Measurements from ENCODE around the gene BTRC.
"Not testable (repeated sequence)": the region's sequence is repeated elsewhere in the genome, so short reads cannot be mapped to it uniquely, and the experiment has no call there.

BTRC gene

DNA sequence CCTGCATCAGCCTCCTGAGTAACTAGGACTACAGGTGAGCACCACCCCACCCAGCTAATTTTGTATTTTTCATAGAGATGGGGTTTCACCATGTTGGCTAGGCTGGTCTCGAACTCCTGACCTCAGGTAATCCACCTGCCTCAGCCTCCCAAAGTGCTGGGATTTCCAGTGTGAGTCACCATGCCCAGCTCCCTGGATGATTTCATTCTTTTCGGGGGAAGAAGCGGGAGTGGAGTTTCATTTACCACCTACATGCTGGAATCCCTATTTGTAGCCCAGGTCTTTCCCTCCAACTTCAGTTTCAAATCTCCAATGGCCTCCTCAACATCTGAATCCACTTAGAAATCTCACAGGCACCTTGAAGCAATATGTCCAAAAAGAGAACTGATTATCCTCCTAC lies 2.9 kb upstream of the BTRC start:
- DNase-seq, result no peak

DNA sequence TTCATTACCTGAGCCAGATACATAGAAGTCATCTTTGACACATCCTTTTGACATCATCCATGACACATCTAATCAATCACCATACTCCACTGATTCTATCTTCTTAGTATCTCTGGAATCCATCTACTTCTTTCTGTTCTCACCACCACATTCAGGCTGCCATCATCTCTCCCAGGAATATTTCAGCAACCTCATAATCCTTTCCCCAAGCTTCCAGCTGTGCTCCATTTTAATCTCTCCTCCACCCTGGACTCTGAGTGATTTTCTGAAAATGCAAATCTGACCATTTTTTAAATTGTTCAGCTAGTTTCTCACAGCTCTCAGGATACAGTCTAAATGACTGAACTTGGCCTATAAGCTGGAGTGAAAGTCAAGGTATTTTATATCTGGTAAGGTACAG lies 2.5 kb upstream of the BTRC start:
- DNase-seq, result no peak

DNA sequence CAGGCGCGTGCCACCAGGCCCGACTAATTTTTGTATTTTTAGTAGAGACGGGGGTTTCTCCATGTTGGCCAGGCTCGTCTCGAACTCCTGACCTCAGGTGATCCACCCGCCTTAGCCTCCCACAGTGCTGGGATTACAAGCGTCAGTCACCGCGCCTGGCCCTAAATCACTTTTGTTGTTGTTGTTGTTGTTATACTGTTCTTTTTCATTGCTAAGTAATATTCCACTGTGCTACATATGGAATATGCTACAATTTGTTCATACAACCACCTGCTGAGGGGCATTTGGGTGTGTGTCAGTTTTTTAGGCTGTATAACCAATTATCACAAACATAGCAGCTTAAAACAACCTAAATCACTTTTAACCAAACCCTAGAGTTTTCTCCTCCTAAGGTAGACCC lies 1.1 kb upstream of the BTRC start:
- not testable (repeated sequence) for DNase-seq

DNA sequence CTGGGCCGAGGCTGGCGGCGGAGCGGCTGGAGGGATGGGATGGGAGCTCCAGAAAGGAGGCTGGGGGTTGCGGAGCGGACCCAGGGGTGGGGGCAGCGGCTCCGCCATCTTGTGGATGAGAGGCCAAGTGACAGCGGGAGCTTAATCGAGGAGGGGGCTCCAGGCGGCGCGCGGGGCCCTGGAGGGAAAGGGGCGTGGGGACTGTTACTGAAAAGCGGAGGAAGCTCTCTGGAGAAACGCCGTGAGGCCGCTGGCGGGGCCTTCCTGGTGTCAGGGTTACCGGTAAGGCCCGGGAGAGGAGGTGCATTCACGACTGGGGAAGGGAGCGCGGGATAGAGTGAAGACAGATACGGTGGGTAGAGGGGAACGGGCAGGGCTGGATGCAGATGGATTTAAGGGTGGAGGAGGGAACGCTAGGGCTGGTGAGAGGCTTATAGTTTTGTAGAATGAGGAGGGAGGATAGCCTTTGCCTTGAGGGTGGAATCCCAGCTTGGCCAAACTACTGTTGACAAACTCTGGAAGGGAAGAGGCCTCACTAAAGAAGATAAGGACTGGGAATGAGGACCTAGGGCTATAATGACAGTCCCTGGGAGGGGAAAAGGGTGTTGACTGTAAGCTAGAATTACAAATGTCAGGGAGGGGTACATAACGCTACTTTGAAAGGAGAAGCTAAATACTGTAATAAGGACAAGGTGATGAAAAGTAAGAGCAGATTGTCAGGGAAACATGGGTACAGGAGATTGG lies 535 bp downstream of the BTRC start:
- no peak for DNase-seq

DNA sequence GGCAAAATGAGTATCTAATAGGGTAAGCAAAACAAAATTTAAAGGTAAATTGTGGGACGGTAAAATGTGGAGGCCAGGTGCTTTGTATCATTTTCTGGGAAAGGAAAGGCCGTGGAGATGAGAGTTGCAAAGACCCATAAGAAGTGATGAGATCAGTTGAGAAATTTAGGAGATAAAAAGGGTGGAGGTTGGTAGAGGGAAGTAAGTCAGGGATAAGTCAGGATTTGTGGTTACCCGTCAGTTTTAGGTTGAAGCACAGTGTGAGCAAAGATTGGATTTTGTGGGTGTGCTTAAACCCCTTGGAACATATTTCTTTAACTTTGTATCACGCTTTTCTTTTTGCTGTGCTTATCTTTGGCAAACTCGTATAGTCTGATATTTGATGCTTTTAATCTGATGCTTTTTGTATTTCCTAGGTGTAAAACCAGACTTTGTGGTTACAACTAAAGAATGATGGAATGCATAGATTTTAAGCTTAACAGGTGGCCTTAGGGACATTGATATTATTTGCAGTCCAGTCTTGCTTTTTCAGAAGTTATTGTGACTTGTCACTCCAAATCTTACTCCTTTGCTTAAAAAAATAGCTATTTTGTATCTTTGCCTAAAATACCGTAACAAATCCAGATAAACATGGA lies 1.2 kb downstream of the BTRC start:
- no peak for DNase-seq

DNA sequence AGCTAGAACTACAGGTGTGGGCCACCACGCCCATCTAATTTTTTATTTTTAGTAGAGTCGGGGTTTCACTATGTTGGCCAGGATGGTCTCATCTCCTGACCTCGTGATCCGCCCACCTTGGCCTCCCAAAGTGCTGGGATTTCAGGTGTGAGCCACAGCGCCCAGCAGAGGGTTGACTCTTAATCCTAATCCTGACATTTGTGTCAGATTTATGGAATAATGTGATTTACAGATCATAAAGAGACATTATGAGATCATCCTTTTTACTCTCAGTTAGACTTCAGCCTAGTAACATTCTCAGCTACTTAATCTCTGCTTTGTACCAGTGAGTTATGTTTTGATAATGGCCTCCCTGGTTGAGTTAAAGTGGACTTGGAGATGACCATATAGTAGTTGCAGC lies 2.2 kb downstream of the BTRC start:
- no peak for DNase-seq

DNA sequence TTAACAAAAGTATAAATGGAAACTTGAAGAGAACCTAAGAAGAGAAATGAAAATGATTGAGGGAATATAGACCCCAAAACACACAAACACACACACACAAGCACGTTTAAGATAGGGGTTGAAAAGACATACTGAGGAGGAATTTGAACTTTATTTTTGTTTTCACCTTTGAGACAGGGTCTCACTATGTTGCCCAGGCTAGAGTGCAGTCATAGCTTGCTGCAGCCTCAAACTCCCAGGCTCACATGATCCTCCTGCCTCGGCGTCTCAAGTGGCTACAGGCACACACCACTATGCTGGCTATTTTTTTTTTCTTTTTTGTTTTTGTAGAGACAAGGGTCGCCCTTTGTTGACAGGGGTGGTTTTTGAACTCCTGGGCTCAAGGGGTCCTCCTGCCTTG lies 4.0 kb downstream of the BTRC start:
- DNase-seq, result no peak

DNA sequence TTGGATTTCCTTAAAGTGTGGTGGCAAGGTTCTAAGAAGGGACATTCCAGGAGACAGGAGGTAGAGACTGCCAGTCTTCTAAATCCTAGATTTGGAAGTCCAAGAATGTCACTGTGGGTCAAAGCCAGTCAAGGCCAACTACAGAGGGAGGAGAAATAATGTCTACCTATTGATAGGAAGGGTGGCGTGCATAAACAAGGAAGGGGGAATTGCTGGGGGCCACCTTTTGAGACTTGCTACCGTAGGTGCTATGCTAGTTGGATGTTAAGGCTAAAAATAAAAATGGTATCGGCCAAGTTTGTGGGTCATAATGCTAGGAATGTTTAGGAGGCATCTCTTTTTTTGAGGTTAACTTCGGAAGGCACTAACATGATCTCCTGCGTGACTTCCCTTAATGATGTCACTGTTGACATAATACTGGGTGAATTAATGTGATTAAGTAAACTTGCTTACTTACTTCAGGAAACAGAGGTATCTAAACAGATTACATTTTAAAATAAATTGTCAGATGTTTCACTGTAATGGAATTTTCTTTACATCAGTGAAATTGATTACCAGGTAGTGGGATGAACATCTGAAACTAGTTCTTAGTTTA lies 4.8 kb downstream of the BTRC start:
- no peak for DNase-seq

DNA sequence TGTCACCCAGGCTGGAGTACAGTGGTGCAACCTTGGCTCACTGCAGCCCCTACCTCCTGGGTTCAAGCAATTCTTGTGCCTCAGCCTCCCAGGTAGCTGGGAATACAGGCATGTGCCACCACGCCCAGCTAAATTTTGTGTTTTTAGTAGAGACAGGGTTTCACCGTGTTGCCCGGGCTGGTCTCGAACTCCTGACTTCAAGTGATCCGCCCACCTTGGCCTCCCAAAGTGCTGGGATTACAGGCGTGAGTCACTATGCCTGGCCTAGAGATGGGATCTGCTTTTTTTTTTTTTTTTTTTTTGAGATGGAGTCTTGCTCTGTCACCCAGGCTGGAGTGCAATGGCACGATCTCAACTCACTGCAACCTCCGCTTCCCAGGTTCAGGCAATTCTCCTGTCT lies 6.1 kb downstream of the BTRC start:
- not testable (repeated sequence) for DNase-seq

DNA sequence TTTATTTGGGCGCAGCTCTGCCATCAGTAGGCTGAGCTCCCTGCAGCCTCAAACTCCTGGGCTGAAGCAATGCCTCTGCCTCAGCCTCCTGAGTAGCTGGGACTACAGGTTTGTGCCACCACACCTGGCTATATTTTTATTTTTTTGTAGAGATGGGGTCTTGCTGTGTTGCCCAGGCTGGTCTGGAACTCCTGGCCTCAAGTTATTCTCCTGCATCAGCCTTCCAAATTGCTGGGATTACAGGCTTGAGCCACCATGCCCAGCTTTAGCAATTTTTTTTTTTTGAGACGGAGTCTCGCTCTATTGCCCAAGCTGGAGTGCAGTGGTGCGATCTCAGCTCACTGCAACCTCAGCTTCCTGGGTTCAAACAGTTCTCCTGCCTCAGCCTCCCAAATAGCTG lies 6.9 kb downstream of the BTRC start:
- DNase-seq, result not testable (repeated sequence)

DNA sequence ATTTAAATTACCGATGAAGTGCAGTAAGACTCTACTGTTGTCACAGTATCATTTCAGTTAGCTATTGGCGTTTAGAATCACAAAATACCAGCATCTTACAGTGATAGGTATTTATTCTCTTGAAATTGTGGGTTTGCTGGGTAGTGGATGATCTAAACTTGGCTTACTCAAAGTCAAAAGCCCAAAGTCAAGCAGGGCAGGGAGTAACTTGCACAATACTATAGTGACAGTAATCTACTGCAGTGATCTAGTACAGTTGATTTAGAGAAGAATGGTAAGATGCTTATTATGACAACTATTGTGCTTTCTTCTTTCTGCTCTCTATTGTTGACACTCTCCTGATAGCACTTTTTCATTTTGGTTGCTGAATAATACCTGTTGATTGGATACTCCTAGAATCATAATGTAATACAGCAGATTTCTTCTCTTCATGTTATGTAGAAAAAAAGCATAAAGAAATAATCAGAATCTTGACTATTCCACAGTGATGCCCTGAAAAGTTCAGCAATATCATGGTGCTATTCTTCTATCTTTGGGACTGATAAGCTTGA lies 10.0 kb downstream of the BTRC start:
- DNase-seq, result no peak

DNA sequence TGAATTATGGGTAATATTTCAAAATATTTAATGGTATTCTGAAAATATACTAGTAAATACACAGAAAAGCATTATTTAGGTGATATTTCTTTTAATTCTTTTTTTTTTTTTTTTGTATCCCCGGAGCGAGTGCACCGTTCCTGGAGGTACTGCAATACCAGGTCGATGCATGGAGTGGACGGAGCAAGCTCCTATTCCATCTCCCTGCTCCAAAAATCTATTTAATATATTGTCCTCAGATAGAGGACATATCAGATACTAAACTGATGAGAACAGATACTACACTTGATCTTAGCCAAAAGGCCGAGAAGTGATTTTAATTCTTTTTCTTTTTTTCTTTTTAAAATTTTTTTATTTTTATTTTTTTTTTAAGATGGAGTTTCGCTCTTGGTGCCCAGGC lies 10.8 kb downstream of the BTRC start:
- no peak for DNase-seq

DNA sequence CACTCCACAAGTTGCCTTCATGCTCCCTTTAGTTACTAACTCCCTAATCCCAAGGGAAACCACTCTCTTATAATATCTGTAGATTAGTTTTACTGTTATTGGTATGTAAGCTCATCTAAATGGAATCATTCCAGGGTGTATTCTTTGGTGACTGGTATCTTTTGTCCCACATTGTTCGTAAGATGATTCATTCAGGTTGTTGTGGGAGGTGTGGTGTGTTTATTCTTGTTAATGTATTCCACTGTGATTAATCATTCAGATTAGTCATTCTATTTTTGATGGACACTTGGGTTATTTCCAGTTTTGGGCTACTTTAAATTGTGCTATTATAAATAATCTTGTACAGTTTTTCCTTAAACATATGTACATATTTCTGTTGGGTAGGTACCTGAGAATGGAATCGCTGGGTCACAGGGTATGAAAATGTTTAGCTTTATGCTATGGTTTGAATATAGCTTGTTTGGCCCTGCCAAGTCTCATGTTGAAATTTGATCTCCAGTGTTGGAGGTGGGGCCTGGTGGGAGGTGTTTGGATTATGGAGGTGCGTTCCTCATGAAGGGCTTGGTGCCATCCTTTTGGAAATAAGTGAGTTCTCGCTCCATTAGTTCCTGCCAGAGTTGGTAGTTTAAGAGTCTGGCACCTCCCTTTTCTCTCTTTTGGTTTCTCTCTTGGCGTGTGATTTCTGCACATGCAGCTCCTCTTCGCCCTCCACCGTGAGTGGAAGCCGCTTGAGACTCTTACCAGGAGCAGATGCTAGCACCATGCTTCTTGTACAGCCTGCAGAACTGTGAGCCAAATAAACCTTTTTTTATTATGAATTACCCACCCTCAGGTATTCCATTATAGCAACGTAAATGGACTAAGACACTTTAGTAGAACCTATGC lies 13.8 kb downstream of the BTRC start:
- no peak for DNase-seq

DNA sequence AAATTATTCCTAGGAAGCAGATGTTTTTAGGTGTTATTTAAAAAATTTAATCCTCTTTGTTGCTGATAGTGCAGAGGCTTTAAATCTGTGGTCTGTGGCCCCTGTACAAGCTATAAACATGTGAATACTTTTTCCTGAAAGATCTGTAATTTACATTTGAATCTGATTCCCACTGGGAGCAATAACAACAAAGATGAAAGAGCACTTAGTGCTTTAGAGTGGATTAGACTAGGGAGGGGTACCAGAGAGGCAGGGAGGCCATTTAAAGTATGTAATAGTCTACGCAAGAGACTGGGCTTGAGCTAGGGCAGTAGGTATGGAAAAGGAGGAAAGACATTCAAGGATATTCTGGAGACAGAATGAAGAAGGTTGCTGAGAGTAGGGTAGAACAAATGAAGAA lies 19.1 kb downstream of the BTRC start:
- DNase-seq, result no peak

DNA sequence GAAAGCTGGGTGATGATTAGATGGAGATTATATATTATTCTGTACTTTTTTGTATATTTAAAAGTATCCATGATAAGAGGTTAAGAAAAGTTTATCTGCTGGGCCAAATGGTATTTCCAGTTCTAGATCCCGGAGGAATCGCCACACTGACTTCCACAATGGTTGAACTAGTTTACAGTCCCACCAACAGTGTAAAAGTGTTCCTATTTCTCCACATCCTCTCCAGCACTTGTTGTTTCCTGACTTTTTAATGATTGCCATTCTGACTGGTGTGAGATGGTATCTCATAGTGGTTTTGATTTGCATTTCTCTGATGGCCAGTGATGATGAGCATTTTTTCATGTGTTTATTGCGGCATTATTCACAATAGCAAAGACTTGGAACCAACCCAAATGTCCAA lies 20.0 kb downstream of the BTRC start:
- DNase-seq, result not testable (repeated sequence)

DNA sequence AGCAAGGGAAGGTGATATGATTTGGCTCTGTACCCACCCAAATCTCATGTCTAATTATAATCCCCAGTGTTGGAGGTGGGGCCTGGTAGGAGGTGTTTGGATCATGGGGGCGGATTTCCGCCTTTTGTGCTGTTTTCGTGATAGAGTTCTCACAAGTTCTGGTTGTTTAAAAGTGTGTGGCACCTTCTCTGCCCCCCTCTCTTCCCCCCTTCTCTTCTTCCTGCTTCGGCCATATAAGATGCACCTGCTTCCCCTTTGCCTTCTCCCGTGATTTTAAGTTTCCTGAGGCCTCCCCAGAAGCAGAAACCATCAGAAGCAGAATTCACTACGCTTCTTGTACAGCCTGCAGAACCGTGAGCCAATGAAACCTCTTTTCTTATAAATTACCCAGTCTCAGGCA lies 21.1 kb downstream of the BTRC start:
- DNase-seq, result no peak

DNA sequence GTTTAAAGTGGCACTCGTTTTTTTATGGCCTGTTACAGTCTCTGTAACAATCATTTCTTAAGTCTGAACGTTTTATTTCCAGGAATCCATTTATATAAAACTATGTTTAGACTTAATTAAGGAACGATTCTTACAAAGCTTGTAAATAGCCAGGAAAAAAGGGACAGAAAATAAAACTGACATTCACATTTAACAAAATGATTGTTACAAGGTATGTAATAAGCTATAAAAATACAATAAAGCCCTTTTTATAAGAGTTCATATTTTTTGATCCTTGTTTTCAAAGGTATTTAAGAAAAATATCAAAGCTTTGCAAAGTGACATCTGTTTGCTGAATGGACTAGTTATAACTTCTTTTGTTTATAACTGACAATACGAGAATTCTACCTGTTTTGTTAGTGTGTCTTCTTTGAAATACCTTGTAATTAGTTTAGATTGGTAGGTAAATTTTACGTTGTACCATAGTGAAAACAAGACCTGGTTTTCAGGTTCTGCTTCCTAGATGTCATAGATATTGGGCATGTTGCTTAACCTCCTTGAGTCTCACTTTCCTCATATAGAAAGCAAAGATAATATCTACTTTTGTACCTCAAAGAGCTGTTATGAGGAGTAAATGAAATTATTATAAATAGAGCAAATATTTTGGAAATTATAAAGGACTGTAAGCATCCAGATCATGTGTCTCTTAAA lies 25.8 kb downstream of the BTRC start:
- no peak for DNase-seq

DNA sequence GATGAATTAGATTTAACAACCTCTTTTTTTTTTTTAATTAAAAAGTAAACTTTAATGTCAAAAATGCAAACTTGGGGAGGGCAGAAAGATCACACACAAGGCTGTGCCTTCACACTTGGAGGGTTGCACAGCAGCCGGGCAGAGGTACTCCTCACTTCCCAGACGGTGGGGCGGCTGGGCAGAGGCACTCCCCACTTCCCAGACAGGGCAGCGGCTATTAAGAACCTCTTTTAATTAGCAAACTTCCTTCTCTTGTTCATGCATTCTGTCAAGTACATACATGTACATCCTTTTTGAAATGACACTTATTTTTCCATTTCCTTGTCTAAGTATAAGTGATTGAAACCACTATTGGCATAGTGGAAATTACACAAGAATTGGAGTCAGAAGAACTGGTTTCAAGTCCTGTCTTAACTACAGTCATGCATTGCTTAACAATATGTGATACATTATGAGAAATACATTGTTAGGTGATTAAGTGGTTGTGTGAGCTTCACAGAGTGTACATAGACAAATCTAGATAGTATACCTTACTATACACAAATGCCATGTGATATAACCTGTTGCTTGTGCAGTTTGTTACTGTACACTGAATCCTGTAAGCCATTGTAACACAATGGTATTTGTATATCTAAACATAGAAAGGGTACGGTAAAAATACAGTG lies 26.5 kb downstream of the BTRC start:
- DNase-seq, result no peak

DNA sequence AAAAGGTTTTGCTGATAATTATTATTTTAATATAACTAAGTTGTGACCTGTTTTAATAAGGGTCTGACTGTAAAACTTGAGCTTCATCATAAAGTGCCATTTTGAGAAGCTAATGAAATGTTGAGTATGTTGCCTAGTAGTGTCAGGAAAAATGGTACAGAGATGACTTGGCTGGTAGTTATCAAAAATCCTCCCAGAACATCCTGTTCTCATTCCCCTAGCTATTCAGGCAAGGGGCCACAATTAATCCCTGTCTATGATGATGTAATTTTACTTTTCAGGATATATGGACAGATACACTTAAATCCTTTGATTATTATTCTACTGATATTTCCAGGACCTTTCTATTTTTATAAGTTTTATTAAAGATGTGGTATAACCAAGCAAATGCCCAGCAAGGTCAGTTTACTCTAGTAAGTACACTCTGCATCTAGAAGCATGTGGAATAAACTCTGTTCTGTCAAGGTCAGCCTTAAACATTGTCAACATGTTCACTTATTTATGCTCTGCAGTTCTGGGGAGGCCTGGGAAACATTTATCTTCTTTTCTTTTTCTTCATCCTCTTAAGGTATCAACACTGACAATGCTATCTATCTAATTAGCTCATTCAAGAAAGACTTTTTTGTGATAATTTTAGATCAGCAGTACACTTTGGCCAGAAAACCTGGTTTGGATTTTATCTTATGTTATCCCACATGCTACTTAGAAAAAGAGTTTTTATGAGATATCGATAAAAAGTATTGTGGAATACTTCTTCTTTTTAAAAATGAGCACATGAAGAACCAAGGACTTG lies 32.1 kb downstream of the BTRC start:
- no peak for DNase-seq

DNA sequence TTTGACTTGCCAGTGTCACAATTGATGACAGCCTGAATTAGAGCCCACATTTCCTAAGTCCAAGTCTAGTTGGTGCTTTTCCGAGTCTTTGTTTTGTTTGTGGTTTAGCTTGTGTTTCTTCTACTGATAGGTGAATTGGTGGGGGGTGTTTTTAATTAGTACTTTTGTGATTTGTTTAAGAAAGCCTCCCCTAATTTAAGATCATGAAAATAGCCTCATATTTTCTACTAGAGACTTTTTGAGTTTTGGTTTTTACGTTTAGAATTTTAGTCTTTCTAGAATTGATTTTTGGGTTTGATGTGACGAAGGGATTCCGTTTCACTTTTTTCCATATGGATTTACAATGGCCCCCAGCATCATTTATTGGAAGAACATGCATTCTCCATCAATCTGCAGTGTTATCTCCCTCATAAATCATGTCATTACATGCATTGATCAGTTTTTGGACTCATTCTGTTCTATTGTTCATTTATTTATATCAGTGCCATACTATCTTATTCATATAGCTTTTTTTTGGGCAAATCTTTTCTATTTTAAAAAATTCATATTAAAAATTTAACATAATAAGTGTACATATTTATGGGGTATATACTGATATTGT lies 32.8 kb downstream of the BTRC start:
- DNase-seq, result no peak
